OCI-LY1 (cell line): Measurements from ENCODE around the gene TXNDC11.

Experiments used
- EZH2 ChIP-seq: fragments of 200-600 bp; sonication (generic), shearing (Covaris generic); IDR thresholded peaks from 2 replicates; pipeline ENCODE4 v1.8.0; 2017; ENCODE audit warnings: borderline replicate concordance, mixed run types, mild to moderate bottlenecking, antibody characterized with exemption, low read length, moderate library complexity, mixed read lengths
- TF ChIP-seq, protein P1 (sequence below): fragments of 200-600 bp; sonication (generic), shearing (Covaris generic); IDR thresholded peaks from 2 replicates; pipeline ENCODE4 v1.5.1; 2017; ENCODE audit warnings: mild to moderate bottlenecking, antibody characterized with exemption, low read length, moderate library complexity, mixed read lengths

DNA sequence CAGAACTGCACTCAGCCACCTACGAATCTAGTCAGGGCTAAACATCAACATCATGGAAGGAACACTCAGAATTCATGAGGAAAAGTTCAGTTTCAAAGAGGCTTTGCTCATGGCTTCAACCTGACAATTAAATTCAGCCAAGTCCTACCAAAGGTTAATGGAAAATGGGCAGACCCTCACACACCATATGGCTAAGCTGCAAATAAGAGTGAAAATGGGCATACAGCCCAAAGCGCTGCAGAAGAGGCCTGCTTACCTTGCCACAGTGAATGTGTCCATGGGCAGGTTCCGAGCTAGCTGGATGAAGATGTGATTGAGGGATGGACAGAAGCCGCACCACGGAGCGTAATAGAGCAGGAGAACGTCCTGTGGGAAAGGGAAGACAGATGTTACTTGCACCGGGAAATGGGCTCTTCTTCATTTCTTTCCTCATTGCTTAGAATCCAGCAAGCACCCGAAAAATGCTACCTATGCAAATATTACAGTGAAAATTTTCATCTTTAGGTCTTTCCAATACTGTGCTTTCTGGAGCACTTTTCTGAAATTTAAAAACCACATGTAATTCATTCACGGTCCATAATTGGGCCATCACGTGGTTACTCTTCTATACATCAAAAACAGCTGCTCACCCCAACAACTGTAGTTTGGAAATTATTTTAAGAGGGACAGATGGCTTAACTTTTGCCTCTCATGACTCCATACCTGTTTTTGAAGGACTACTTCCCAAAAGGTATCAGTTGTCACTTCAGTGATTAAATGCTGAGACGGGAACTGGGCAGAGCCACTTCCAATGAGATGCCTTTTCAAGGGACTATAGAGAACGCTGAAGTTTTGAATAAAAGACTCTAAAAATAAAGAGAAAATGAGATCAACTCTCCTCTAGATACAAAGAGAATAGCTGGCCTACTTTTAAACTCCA is 54.8 kb downstream of the TXNDC11 start:
- TF ChIP-seq, protein P1, sequence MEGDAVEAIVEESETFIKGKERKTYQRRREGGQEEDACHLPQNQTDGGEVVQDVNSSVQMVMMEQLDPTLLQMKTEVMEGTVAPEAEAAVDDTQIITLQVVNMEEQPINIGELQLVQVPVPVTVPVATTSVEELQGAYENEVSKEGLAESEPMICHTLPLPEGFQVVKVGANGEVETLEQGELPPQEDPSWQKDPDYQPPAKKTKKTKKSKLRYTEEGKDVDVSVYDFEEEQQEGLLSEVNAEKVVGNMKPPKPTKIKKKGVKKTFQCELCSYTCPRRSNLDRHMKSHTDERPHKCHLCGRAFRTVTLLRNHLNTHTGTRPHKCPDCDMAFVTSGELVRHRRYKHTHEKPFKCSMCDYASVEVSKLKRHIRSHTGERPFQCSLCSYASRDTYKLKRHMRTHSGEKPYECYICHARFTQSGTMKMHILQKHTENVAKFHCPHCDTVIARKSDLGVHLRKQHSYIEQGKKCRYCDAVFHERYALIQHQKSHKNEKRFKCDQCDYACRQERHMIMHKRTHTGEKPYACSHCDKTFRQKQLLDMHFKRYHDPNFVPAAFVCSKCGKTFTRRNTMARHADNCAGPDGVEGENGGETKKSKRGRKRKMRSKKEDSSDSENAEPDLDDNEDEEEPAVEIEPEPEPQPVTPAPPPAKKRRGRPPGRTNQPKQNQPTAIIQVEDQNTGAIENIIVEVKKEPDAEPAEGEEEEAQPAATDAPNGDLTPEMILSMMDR = no peak
- TF ChIP-seq EZH2 = no peak
